SH-SY5Y (cell line): ENCODE data around the gene MED27.
A peak's percentile ranks its signal among the peaks of the same experiment; 100 is the strongest.

ENCODE experiments used
- GATA2 ChIP-seq: IDR thresholded peaks from 2 replicates; pipeline ENCODE4 v1.6.1; 2011; ENCODE audit warnings: mild to moderate bottlenecking, low read depth, low read length
- GATA3 ChIP-seq: IDR thresholded peaks from 2 replicates; pipeline ENCODE4 v1.6.1; 2011; ENCODE audit warnings: low read depth, mild to moderate bottlenecking, low read length, moderate library complexity

Gene MED27

GRCh38 chr9:131969469-131969989 lies 110.1 kb downstream of the MED27 start:
- TF ChIP-seq GATA3, result 0 out of 2 replicates have a peak, but pooled peaks have one; percentile 11
- TF ChIP-seq GATA2, result peak; percentile 75; the same call in 1 of the 2 replicates

GRCh38 chr9:131968632-131969031 lies 111.0 kb downstream of the MED27 start:
- TF ChIP-seq GATA3 (no peak), GATA2 (no peak)

GRCh38 chr9:131965841-131966240 lies 113.8 kb downstream of the MED27 start:
- no peak for TF ChIP-seq GATA2
- TF ChIP-seq GATA3, result no peak

- TF ChIP-seq GATA3 (no peak), GATA2 (no peak)
These were observed 114.6 kb downstream of the MED27 start for GRCh38 chr9:131965103-131965502.

GRCh38 chr9:131963072-131964030 lies 116.3 kb downstream of the MED27 start:
- no peak for TF ChIP-seq GATA3
- TF ChIP-seq GATA2, result no peak

GRCh38 chr9:131961496-131961880 lies 118.2 kb downstream of the MED27 start:
- TF ChIP-seq GATA3 (no peak), GATA2 (no peak)

- TF ChIP-seq GATA3, result no peak
- TF ChIP-seq GATA2, result no peak
These were observed 118.7 kb downstream of the MED27 start for GRCh38 chr9:131960851-131961495.

GRCh38 chr9:131960311-131960710 lies 119.4 kb downstream of the MED27 start:
- TF ChIP-seq GATA2 (no peak), GATA3 (no peak)

- no peak for TF ChIP-seq GATA3
- TF ChIP-seq GATA2, result no peak
These were observed 119.8 kb downstream of the MED27 start for GRCh38 chr9:131959887-131960286.

GRCh38 chr9:131959056-131959455 lies 120.6 kb downstream of the MED27 start:
- no peak for TF ChIP-seq GATA3
- TF ChIP-seq GATA2, result no peak

- TF ChIP-seq GATA3 (no peak), GATA2 (no peak)
These were observed 125.4 kb downstream of the MED27 start for GRCh38 chr9:131954299-131954698.

GRCh38 chr9:131951905-131952304 lies 127.8 kb downstream of the MED27 start:
- TF ChIP-seq GATA2 (peak; percentile 63), GATA3 (no peak)

- TF ChIP-seq GATA3 (no peak), GATA2 (no peak)
These were observed 128.5 kb downstream of the MED27 start for GRCh38 chr9:131951155-131951554.

GRCh38 chr9:131950487-131950886 lies 129.2 kb downstream of the MED27 start:
- TF ChIP-seq GATA3 (no peak), GATA2 (no peak)

GRCh38 chr9:131946180-131946579 lies 133.5 kb downstream of the MED27 start:
- TF ChIP-seq GATA2 (no peak), GATA3 (no peak)
